GM19239 (cell line): ENCODE data around the gene HIPK2.

Source experiments
- DNase-seq: peaks from one replicate; pipeline ENCODE4 v3.0.0; 2011; ENCODE audit warnings: low spot score; ENCODE audit not compliant: insufficient read length
- FAIRE-seq: peaks from 2 replicates; lab custom pipeline; 2011; peaks lifted over from hg19 to GRCh38; lab: Jason Lieb, UNC

Gene HIPK2

DNA sequence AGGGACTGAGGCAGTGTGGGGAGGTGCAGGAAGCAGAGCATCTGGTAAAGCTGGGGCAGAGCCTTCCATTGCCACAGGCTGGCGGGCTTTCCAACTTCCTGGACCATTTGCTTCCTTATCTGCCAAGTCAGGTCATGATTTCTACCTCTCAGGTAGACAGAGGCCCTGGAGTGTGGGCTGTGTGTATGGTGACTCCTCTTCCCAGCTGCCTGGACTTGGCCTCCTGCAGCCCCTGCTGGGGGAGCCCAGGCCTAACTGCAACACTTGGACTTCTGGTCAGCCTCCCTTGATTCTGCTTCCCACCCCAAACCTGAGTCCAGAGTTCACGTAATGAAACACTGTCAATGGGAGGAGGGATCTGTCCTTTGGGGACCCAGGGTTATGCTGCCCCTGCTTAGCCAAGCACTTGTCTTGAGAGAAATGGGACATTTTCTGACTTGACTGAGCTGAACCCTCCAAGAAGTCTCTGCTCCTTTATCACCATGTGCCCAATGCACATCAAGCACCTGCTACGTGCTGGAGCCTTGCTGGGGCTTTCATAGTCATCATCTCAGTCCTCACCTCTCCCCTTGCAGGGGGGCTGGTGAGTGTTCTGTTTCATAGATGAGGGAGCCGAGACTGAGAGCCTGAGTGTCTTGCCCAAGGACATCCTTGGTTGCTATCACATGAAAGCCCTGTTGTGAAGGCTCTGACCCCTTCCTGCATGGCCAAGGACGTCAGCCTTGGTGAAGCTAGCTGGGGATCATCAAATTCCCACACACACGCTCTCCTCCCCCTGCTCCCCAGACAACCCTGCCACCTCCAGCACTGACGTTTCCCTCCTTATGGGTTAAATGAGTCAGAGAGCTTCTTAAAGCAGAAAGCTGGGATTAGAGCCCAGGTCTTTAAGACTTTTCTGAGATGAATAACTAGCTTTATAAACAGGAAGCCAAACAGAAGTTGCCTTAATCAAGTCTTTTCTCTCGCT, 250.9 kb downstream of the HIPK2 start:
- FAIRE-seq: no peak
- DNase-seq: no peak

DNA sequence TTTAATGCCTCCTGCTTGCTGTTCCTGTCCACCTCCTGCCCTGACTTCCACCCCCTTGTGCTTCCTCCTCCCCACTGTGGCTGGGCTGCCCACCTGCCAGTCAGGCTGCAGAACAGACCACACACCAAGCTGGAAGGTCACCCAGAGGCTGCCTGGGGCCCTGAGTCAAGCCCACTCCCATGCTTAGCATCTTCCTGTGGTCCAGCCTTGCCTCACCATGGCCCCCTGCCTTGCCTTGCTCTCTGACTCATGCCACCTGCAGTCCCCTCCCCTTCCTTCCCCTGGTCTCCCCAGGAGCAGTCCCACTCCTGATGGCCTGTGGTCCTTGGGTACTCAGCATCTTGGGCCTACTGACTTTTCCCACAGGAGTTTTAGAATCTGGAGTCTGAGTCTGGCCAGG, 252.0 kb downstream of the HIPK2 start:
- FAIRE-seq: no peak
- DNase-seq: no peak

DNA sequence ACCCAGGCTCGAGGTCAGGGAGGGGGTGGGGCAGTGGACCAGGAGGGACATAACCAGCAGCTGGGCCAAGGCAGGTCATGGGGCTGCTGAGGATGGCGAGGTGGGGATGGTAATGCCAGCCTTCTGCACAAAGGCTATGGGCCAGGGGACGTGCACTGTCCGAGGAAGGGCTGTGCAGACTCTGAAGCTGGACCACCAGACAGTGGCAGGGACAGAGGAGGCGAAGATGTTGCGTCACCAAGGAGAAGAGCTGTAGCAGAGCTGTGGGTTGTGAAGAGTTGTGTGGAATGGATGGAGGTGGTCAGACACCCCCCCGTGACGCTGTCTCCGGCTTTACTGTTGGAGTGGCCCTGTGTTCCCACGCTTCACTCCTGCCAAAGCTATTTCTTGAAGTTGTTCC, 252.6 kb downstream of the HIPK2 start:
- FAIRE-seq (no peak), DNase-seq (no peak)

DNA sequence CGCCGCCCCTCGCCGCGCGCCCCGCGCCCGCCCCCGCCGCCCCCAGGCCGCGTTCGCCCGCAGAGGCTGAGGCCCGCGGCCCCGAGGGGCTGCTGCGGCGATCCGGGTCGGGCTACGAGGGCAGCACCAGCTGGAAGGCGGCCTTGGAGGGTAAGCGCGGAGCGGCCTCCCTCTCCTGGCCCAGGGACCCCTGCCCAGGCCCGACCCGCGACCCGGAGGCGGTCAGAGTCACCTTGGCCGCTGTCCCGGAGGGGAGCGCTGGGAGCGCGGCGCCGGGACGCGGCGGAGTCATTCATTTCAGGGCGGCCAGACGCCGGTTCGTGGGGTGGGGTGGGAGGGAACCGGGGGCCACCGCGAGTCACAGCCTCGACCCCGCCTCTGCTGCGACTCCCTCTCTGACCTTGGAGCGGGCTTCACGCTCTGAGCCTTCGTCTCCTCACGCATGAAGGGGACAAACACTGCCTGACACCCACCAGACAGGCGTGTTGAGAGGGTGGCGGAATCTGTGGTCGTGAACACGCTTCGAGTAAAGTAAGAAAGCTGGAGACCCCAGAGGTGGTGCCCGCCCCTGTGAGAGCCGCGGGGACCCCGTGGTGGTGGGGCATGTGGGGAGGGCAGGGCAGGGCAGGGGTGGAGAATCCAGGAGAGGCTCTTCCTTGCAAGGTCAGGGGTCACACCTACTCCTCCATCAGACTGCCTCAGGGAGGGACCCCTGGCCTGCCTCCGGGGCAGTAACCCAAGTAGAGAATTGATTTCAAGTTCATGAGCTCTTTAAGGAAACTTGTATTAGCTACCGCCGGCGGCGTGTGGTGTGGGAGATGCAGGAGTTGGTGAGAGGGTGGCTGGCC, 253.6 kb downstream of the HIPK2 start:
- DNase-seq: no peak
- FAIRE-seq: no peak

DNA sequence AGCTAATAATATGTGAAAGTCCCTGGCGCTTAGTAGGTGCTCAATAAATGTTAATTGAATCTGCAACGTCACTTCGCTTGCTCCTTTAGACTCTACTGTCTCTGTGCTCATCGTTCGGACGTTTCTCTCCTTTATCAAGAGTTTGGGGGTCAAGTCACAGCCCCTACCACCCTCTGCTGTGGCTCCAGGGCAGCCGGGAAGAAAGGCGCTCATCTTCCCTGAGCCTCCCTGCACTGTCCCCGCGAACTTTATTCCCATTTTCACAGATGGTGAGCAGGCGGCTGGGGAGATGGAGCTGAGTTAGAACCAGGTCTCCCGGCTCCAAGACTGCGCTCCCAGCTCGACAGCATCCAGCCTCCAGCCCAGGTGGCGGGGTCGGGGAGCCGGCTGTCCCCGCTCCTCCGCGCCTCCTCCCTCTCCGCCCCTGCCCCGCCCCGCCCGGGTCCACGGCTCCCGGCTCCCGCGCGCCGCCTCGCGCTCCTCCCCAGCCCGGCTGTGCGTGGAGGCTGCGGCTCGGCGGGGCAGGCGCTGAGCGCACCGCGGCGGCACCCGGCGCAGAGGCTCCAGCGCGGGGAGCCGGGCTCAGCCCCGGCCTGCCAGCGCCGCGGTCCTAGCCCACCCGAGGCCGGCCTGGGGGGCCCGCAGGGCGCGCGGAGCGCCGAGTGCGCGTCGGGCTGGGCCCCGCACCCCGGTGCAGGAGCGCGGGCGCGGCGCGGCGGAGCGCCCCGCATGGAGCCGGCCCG, 254.4 kb downstream of the HIPK2 start, which contains the start of gene CLEC2L:
Gene CLEC2L (plus strand): TSS at position 487 of the 743 bp plus-strand sequence. CDS start 243 bp downstream, at position 730.
- DNase-seq (no peak), FAIRE-seq (no peak)

DNA sequence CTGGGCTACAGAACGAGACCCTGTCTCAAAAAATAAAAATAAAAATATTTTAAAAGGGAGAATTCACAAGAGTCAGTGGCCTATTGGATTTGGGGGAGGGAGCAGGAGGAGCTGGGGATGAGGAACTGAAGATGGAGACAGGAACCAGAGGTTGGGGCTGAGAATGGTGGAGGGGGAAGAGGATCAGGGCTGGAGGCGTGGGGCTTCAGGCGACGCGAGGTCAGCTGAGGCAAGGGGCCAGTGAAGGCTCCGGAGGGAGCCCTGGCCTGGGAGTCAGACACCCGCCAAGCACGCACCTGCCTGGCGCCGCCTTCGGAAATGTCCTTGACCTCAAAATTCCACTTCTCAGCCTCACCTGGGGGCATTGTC, 255.0 kb downstream of the HIPK2 start:
- no peak for FAIRE-seq

DNA sequence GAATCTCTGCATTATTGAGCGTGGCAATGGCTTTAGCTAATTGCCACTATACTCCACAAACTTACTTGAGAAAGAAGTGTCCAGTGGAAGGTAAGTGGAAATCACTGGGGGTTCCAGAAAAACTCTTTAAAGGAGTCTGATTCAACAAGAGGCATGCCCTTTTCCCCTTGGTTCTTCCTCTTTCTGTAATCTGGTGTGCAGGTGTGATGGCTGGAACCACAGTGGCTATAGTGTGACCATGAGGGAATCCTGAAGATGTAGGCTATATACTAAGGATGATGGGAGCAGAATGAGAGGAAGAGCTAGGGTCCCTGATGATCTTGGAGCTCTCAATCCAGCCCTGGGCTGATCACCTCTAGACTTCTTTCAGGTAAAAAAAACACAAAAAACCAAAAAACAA, 256.4 kb downstream of the HIPK2 start:
- FAIRE-seq (no peak), DNase-seq (no peak)

More for the DNA sequence above, 255.0 kb downstream of the HIPK2 start:
- DNase-seq: no peak

DNA sequence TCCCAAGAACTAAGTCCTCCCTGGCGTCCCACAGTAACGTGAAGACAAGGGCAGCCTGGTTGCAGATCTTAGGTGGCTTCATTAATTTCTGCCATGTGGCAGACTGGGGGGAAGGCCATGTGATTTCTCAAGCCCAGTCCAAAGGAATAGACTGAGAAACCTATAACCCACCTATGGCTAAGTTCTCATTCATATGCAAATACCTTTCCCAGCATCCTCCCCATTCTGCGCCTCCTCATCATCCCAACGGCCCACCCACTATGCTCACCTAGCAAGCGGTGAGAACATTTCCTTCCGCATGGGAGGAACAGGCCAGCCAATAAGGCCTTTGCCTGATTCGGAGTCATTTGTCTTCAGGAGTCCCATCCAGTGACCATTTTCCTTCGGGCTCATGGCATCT, 262.5 kb downstream of the HIPK2 start:
- FAIRE-seq: no peak
- DNase-seq: no peak
